Ecto neural progenitor cell (in vitro differentiated cells): ENCODE results near the gene USH1G.
"Not testable (repeated sequence)": the region's sequence is repeated elsewhere in the genome, so short reads cannot be mapped to it uniquely, and the experiment has no call there.

ENCODE experiments used
- DNase-seq: peaks from one replicate; pipeline ENCODE4 v3.0.0-alpha.2; 2018; ENCODE audit warnings: low spot score

Gene USH1G

DNA sequence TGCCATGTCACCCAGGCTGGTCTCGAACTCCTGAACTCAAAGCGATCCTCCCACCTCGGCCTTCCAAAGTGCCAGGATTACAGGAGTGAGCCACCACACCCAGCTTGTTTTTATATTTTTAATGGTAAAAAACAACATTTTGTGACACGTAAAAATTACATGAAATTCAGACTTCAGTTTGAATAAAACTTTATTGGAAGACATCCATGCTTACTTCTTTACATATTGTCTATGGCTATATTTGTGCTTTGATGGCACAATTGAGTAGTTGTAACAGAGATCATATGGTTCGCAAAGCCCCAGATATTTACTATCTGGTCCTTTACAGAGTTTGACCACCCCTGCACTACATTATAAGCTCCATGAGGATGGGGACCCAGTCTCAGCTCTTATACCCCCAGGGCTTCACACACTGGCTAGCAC is 48.4 kb downstream of the USH1G start:
- DNase-seq = no peak

DNA sequence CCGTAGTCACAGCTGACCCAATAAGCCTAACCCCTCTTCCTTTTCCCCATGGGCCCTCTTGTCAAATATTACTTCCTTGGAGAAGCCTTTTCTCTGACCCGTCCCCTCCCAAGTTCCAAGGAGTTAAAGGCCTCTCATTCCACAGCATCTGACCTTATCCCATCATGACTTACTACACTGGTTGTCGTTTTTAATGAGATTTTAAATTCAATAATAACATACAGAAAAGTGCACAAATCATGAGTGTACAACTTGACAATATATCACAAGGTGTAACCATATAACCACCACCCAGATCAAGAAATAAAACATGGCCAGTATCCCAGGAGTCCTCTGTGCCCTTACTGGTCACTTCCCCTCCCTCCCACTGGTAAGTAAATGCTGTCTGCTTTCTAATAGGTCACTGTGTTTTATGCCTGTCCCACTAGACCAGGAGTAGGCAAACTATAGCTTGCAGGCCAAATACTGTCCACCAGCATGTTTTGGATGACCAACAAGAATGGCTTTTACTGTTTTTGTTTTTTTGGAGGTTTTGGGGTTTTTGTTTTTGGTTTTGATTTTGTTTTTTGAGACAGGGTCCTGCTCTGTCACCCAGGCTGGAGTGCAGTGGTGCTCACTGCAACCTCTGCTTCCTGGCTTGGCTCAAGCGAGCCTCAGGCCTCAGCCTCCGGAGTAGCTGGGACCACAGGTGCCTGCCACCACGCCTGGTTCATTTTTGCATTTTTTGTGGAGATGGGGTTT is 49.0 kb downstream of the USH1G start:
- DNase-seq = no peak

DNA sequence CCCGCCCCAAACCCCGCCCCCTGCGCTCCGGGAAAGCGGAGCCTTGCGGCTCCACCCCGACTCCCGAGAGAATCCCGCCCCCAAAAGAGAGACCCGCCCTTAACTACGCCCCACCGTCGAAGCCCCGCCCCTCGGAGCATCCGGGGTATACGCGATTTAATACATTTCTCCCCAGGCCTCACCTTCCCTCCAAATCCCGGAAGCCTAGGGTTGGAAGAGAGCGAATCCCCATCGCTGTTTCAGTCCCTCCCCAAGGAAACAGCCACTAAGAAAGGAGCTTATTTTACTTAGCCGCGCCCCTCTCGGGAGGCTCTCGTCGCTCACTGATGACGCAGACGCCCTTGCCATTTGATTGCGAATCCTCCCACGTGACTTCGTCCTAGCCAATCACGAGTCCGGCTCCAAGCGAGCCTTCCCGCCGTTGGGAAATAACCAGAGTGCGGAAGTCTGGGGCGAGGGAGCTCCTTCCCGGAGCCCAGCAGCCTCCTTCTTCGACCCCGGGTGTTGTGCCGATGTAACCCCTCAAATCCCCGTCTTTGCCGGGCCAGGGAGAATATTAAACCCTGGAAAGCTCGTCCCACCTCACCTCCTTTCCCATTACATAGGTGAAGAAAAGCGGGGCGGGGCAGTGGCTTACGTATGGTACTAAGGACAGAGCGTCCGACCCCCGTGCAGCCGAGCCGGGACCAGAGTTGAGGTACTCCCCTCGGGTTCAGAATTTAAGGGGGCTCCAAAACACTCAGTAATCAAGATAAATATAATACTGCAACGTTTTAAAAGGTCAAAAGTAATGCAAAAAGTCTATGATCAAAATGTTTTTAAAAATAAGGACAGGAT is 49.8 kb downstream of the USH1G start:
- DNase-seq = peak; percentile 100

DNA sequence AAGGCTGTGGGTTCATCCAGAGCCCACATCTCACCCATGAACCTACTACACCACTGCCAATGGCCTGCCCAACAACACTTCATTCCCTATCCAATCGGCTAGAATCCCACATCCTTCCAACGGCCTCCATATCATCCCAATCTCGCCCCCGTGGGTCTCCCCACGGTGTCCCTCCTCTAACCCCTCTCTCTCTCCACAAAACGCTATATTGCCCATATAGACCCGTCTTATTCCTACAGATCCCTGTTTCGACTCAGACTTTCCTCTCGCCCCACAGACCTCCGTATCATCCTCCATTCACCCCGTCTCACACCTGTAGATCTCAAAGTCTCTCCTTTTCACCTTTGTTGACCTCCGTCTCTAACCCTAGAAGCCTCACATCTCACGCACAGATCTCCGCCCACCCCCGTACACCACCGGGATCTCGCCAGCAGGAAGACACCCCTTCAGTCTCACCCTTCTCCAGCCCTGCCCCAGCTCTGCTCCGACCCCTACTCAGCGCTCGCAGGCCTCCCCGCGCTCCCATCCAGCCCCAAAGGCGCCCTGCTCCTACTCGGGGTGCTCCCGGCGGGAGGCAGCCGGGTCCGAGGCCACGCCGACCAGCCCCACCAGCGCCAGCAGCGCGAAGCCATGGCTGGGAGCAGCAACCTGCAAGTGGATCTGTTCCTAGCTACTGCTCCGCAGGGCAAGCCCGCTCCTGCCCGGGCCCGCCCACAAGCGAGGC is 50.6 kb downstream of the USH1G start, which contains the start of gene FDXR:
Gene FDXR (minus strand): TSS at position 682 of the 724 bp plus-strand sequence. CDS start 50 bp downstream, at position 632.
- DNase-seq = no peak

DNA sequence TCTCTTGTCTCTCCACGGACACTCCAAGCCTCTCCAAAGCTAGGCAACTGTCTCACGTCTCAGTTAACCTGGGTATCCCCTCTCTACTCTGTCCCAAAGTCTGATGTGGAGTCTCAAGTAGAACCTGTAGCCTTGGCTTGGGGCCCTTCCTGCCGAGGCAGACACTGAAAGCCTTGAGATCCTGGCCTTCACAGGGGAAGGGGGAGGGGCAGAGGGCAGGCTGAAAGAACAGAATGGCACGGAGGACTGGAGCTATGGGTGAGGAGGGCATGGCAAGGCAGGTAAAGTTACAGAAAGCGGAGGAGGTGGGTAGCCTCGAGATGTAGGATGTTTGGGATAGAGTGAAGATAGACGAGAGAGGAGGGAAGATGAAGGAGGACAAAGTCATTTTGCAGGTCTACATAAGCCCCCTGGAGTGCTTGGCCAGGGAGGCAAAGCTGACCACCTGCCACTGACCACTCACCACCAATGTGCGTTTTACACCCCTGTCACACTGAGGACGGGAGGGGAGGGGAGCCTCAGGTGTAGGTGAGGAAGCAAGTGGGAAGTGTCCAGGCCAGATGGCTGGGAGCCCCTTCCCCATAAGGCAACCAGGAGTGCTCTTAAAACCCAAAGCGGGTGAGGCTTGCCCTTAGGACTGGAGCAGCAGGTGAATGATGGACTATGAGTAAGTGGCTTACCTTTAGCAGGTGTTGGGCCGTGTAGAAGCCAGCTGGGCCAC is 51.5 kb downstream of the USH1G start:
- DNase-seq = no peak

DNA sequence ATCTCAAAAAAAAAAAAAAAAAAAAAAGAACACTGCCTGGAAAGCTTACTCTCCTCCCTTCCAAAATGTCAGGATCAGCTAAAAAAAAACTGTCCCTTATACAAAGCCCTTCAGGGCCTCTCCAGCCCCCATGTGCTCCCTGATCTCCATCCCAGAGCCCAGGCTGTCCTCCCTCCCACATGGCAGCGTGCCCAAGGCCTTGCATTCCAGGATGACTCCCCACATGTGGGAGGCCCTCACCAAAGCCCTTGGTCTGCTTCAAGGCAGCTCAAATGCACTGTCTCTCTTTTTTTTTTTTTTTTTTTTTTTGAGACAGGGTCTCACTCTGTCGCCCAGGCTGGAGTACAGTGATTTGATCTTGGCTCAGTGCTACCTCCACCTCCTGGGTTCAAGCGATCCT is 52.5 kb downstream of the USH1G start:
- DNase-seq = no peak

DNA sequence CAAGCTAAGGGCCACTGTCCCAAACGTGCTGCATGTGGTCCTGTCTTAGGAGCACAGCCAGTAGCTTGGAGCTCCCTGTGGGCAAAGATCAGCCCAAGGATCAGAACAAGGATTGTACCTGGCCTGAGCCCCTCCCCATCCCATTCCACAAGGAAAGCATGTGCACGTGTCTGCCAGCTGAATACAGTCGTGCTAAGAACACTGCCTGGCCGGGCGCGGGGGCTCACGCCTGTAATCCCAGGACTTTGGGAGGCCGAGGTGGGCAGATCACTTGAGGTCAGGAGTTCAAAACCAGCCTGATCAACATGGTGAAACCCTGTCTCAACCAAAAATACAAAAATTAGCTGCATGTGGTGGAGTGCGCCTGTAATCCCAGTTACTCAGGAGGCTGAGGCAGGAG is 53.0 kb downstream of the USH1G start:
- DNase-seq = not testable (repeated sequence)

DNA sequence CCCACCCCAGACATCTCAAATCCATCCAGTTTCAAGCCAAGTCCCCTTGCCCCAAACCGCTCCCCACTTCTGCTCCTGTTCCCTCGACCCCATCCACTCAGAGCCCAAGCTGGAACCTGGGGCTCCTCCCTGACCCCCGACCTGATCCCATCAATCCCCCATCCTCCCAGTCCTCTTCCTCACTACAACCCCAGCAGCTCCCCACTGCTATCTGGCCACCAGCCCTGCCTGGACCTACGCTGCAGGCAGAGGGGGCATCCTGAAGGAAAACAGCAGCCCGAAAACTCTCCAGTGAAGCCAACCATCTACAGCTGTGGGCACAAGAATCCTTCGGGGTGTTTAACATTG is 54.2 kb downstream of the USH1G start:
- no peak for DNase-seq

DNA sequence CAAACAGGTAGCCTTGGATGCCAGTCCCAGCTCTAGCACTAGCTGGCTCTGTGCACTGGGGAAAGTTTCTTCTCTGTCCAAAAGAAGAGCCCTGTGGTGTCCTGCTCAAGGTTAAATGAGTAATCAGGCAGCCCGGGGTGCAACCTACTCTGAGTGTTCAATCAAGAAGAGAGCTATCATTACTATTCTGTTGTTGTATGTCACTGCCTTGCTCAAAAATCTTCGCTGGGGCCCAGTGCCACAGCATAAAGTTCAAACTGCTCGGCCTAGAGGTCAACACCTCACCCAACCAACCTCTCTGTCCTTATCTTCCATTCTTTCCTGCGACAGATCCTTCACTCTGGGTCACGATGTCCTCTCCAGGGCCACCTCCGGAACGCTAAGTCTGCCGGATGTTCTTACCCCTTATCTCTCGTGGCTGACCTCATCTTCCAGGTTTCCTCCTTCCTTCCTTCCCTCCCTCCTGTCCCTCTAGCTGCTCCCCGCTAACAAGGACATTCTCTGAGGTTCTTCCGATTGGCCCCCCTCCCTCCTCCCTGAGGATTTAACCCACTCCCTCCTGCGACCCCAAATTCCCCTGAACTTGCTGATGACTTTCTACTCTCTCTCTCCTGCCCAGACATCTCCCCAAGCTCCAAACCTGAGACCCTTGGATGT is 54.7 kb downstream of the USH1G start:
- DNase-seq = no peak

DNA sequence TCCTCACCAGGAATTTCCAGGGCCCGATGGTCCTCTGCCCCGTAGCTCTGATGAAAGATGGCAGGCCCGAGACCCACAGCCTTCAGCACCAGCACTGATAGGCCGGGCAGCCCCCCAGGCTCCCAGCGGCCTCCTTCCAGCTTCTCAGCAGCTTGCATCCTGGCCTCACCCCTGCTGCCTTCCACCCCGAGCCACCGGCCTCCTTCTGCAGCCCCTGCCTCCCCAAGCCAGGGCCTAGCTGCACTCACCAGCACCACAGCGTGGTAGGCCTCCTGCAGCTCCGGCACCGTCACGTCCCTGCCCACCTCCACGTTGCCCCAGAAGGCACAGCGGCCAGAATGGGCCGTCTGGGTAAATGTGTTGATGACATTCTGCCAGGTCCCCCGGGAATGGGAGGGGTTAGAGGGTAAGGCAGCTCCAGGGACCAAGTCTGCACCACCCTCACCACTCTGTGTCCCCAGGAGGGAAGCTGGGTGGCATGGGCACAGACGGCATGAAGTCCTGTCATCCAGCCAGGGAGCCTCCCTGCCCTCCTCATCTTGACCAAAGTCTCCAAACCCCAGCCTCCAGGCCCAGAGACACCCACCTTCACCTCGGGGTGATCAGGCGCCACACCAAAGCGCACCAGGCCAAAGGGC is 56.7 kb downstream of the USH1G start:
- no peak for DNase-seq
